ENCODE measurements around the gene ZNF311. TPM values are rescaled to one million over a fixed set of nuclear protein-coding genes. Genes with fewer than 3 reads are reported as not detected.

The ZNF311 gene
- polyA plus RNA-seq, 3 donors, result 0.05 TPM; not detected in 1

GRCh38 chr6:28988536-28989311, 16.4 kb downstream of the ZNF311 start:
- TF ChIP-seq CTCF (IDR thresholded peaks at IDR 0.05), result peak; percentile 69
- intact Hi-C loops (cut with micrococcal nuclease), result loop anchor here (10.0 kb wide), 4 partner anchors 94 to 1084 kb away; no protein-coding TSS in a partner anchor

GRCh38 chr6:28985462-28986164, 19.5 kb downstream of the ZNF311 start:
- Histone ChIP-seq H3K79me2 (ENCODE audit: insufficient read depth, low read length) (no peaks in the 10 kb centered on the region), H3K4me3 (replicated peaks in 1 of 3; ENCODE audit: low read depth in 2 of 3, low read length in 3 of 3) (peak overlapping the region; percentile 10 to 61 (median 13)), H3K9me3 (replicated peaks in 1 of 2; ENCODE audit: control insufficient read depth in 1 of 2, insufficient read depth in 1 of 2, low read length in 2 of 2) (peaks cover 0 to 13% of the 10 kb centered on the region in 2 donors), H2AFZ (ENCODE audit: insufficient read depth, low read depth, low read length, poor library complexity, severe bottlenecking) (peak overlapping the region; percentile 68), H3K36me3 (replicated peaks in 1 of 2; ENCODE audit: control insufficient read depth in 1 of 2, insufficient read depth in 2 of 2, low read length in 2 of 2) (no peaks in the 10 kb centered on the region), H3K9ac (ENCODE audit: insufficient read depth, low read length, poor library complexity, severe bottlenecking) (no peak overlapping the region), H3K4me2 (replicated peaks; ENCODE audit: extremely low read depth, low read length, poor library complexity, severe bottlenecking) (peak overlapping the region; percentile 58), H3K27ac (ENCODE audit: low read depth in 1 of 2, low read length in 2 of 2) (no peak overlapping the region), H3K27me3 (ENCODE audit: control insufficient read depth in 2 of 2, insufficient read depth in 2 of 2, low read length in 2 of 2) (peaks cover 0 to 10% of the 10 kb centered on the region in 2 donors), H4K20me1 (ENCODE audit: insufficient read depth, low read length) (no peaks in the 10 kb centered on the region), H3K4me1 (ENCODE audit: control insufficient read depth in 1 of 2, insufficient read depth in 2 of 2, low read length in 2 of 2) (peaks cover 39 to 40% of the 10 kb centered on the region in 2 donors)
- Mint-ChIP-seq H3K27ac (peak overlapping the region in 2 of 7 donors; percentile 24 to 41), H3K4me3 (peak overlapping the region; percentile 75 to 87), H3K27me3 (ENCODE audit: low read depth in 3 of 3) (peaks cover 17 to 22% (median 21%) of the 10 kb centered on the region in 3 donors), H3K4me1 (peaks cover 45% of the 10 kb centered on the region), H3K9me3 (peaks cover 4 to 28% (median 25%) of the 10 kb centered on the region in 7 donors), H3K36me3 (peaks cover 0 to 11% of the 10 kb centered on the region in 2 donors)
- intact Hi-C loops (cut with micrococcal nuclease), result loop anchor here (10.0 kb wide), 4 partner anchors 91 to 1081 kb away; no protein-coding TSS in a partner anchor
- TF ChIP-seq CTCF (IDR thresholded peaks at IDR 0.05), result no peak
- DNase-seq, result peak in 2 of 3 donors; percentile 14 to 22
- 13% methylated on average over 17 of the region's 31 CpGs for WGBS (ENCODE audit: insufficient coverage)

More at GRCh38 chr6:28988536-28989311, 16.4 kb downstream of the ZNF311 start:
- peak overlapping the region; percentile 37 for H2AFZ ChIP-seq (ENCODE audit: insufficient read depth, low read depth, low read length, poor library complexity, severe bottlenecking)
- H3K4me1 Mint-ChIP-seq, result peaks cover 24% of the 10 kb centered on the region
- H3K27me3 ChIP-seq (ENCODE audit: control insufficient read depth in 2 of 2, insufficient read depth in 2 of 2, low read length in 2 of 2), result peaks cover 0 to 10% of the 10 kb centered on the region in 2 donors
- 14% methylated on average over 23 of the region's 48 CpGs for WGBS (ENCODE audit: insufficient coverage)
- DNase-seq, result peak; percentile 74 to 85 (median 76)
- H3K27me3 Mint-ChIP-seq (ENCODE audit: low read depth in 3 of 3), result peaks cover 23 to 35% (median 27%) of the 10 kb centered on the region in 3 donors
- H3K27ac ChIP-seq (ENCODE audit: low read depth in 1 of 2, low read length in 2 of 2), result no peak overlapping the region
- H3K4me1 ChIP-seq (ENCODE audit: control insufficient read depth in 1 of 2, insufficient read depth in 2 of 2, low read length in 2 of 2), result peaks cover 17 to 22% of the 10 kb centered on the region in 2 donors
- H3K36me3 Mint-ChIP-seq, result peaks cover 0 to 9% of the 10 kb centered on the region in 2 donors
- H3K79me2 ChIP-seq (ENCODE audit: insufficient read depth, low read length), result no peaks in the 10 kb centered on the region
- H4K20me1 ChIP-seq (ENCODE audit: insufficient read depth, low read length), result no peaks in the 10 kb centered on the region
- no peaks in the 10 kb centered on the region for H3K36me3 ChIP-seq (replicated peaks in 1 of 2; ENCODE audit: control insufficient read depth in 1 of 2, insufficient read depth in 2 of 2, low read length in 2 of 2)
- H3K4me3 Mint-ChIP-seq, result peak overlapping the region; percentile 69 to 83
- H3K9ac ChIP-seq (ENCODE audit: insufficient read depth, low read length, poor library complexity, severe bottlenecking), result no peak overlapping the region
- H3K9me3 ChIP-seq (replicated peaks in 1 of 2; ENCODE audit: control insufficient read depth in 1 of 2, insufficient read depth in 1 of 2, low read length in 2 of 2), result peaks cover 0 to 10% of the 10 kb centered on the region in 2 donors
- H3K27ac Mint-ChIP-seq, result no peak overlapping the region
- H3K4me3 ChIP-seq (replicated peaks in 1 of 3; ENCODE audit: low read depth in 2 of 3, low read length in 3 of 3), result peak overlapping the region in 2 of 3 experiments; percentile 25 to 54
- peaks cover 0 to 23% (median 14%) of the 10 kb centered on the region in 7 donors for H3K9me3 Mint-ChIP-seq
- peak overlapping the region; percentile 61 for H3K4me2 ChIP-seq (replicated peaks; ENCODE audit: extremely low read depth, low read length, poor library complexity, severe bottlenecking)

Data from CD14-positive monocyte (primary cell).